GM13976 (cell line): ENCODE results near the gene PLXNA2.

Experiments used
- DNase-seq: peaks from one replicate; pipeline ENCODE4 v3.0.0; 2012; ENCODE audit warnings: low spot score
- CTCF ChIP-seq: IDR thresholded peaks from 2 replicates; pipeline ENCODE4 v1.5.1; 2012; ENCODE audit warnings: borderline replicate concordance, mild to moderate bottlenecking; ENCODE audit not compliant: insufficient read depth; ENCODE audit errors: extremely low read depth, missing control alignments, control extremely low read depth
- in situ Hi-C: fragments of 300-500 bp; cut with MboI; formaldehyde crosslinking; loops from one replicate; pipeline ENCODE4 v1.12.0; 2022; ENCODE audit warnings: low sequenced_read_pairs, mixed read lengths, inconsistent platforms; ENCODE audit not compliant: unreplicated experiment

Gene PLXNA2

GRCh38 chr1:208251911-208252835, 8.0 kb upstream of the PLXNA2 start:
- in situ Hi-C loops = no loop called here
- DNase-seq = no peak
- TF ChIP-seq CTCF = no peak

GRCh38 chr1:208251015-208251414, 6.8 kb upstream of the PLXNA2 start:
- DNase-seq = no peak
- in situ Hi-C loops = no loop called here
- no peak for TF ChIP-seq CTCF

GRCh38 chr1:208250613-208251012, 6.4 kb upstream of the PLXNA2 start:
- no peak for DNase-seq
- in situ Hi-C loops = no loop called here
- no peak for TF ChIP-seq CTCF

- no peak for DNase-seq
- no peak for TF ChIP-seq CTCF
- in situ Hi-C loops = loop anchor here (10.0 kb wide), 2 partner anchors 114 to 234 kb away; no protein-coding TSS in a partner anchor
Observed at GRCh38 chr1:208248991-208249696, 5.0 kb upstream of the PLXNA2 start.

GRCh38 chr1:208248307-208248801, 4.2 kb upstream of the PLXNA2 start:
- TF ChIP-seq CTCF = no peak
- in situ Hi-C loops = loop anchor here (10.0 kb wide), 2 partner anchors 114 to 234 kb away; no protein-coding TSS in a partner anchor
- no peak for DNase-seq

- TF ChIP-seq CTCF = no peak
- in situ Hi-C loops = loop anchor here (10.0 kb wide), 2 partner anchors 113 to 233 kb away; no protein-coding TSS in a partner anchor
Observed at GRCh38 chr1:208247696-208248095, 3.5 kb upstream of the PLXNA2 start.

More at GRCh38 chr1:208247696-208248095, 3.5 kb upstream of the PLXNA2 start:
- DNase-seq = no peak
